ENCODE data around the gene ATOX1. TPM values are rescaled to one million over a fixed set of nuclear protein-coding genes. Genes with fewer than 3 reads are reported as not detected.
A peak's percentile ranks its signal among the peaks of the same experiment; 100 is the strongest.

Gene ATOX1
- polyA plus RNA-seq, 1 of the 3 experiments (the other 2 are of a cell fraction), result 497 TPM

- H3K36me3 ChIP-seq (replicated peaks in 1 of 2; ENCODE audit: control insufficient read depth in 1 of 2, insufficient read depth in 2 of 2, low read length in 1 of 2), result no peaks in the 10 kb centered on the region
- no peaks in the 10 kb centered on the region for H3K9me3 ChIP-seq
- H3K4me1 ChIP-seq (ENCODE audit: control insufficient read depth in 1 of 2, insufficient read depth in 2 of 2, low read depth in 1 of 2, low read length in 1 of 2), result peaks cover 10 to 39% of the 10 kb centered on the region in 2 experiments
- no peak overlapping the region for H3K4me3 ChIP-seq (ENCODE audit: low read depth in 2 of 2, low read length in 1 of 2)
- no peak for DNase-seq
- WGBS (ENCODE audit: low lambda C conversion rate), result 64% methylated on average over 20 of the region's 20 CpGs
- POLR2A ChIA-PET, result no interaction called here
- CTCF ChIA-PET, result interaction anchor here (0.6 to 4.1 kb wide), 6 partner anchors 10 to 849 kb away, joined by 3 to 20 read pairs (median 4); partner anchors contain the start of gene SPARC
- TF ChIP-seq EP300 (IDR thresholded peaks at IDR 0.05; ENCODE audit: borderline replicate concordance in 1 of 2, low read depth in 1 of 2, low read length in 1 of 2), result no peak
- TF ChIP-seq, protein P1, sequence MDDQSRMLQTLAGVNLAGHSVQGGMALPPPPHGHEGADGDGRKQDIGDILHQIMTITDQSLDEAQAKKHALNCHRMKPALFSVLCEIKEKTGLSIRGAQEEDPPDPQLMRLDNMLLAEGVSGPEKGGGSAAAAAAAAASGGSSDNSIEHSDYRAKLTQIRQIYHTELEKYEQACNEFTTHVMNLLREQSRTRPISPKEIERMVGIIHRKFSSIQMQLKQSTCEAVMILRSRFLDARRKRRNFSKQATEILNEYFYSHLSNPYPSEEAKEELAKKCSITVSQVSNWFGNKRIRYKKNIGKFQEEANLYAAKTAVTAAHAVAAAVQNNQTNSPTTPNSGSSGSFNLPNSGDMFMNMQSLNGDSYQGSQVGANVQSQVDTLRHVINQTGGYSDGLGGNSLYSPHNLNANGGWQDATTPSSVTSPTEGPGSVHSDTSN (IDR thresholded peaks at IDR 0.05), result peak; percentile 28; the same call in 1 of the 2 replicates
- no peaks in the 10 kb centered on the region for H3K27me3 ChIP-seq (ENCODE audit: insufficient read depth)
- H2AFZ ChIP-seq (ENCODE audit: low read depth), result peak overlapping the region; percentile 71
- H3K27ac ChIP-seq (ENCODE audit: low read depth in 2 of 2, low read length in 1 of 2), result peak overlapping the region; percentile 39 to 100; a peak in 3 of 4 replicates
- H4K20me1 ChIP-seq (ENCODE audit: insufficient read depth), result no peaks in the 10 kb centered on the region
- peak overlapping the region; percentile 27; the same call in 1 of the 2 replicates for H3K9ac ChIP-seq
- no peak overlapping the region for H3K4me2 ChIP-seq
- no peaks in the 10 kb centered on the region for H3K79me2 ChIP-seq (ENCODE audit: insufficient read depth)
- no peaks in the 10 kb centered on the region for H3K9me2 ChIP-seq
- H3F3A ChIP-seq (replicated peaks; ENCODE audit: insufficient read depth), result peaks cover 40% of the 10 kb centered on the region
These were observed 61.9 kb downstream of the ATOX1 start for GRCh38 chr5:151696470-151697061.

GRCh38 chr5:151695464-151695863 lies 63.0 kb downstream of the ATOX1 start:
- H3K9ac ChIP-seq, result no peak overlapping the region
- H3K79me2 ChIP-seq (ENCODE audit: insufficient read depth), result no peaks in the 10 kb centered on the region
- no peaks in the 10 kb centered on the region for H3K36me3 ChIP-seq (replicated peaks in 1 of 2; ENCODE audit: control insufficient read depth in 1 of 2, insufficient read depth in 2 of 2, low read length in 1 of 2)
- no peak overlapping the region for H3K4me3 ChIP-seq (ENCODE audit: low read depth in 2 of 2, low read length in 1 of 2)
- no peaks in the 10 kb centered on the region for H3K9me2 ChIP-seq
- 100% methylated on average over 1 of the region's 1 CpG for WGBS (ENCODE audit: low lambda C conversion rate)
- TF ChIP-seq SMC3 (IDR thresholded peaks at IDR 0.05; ENCODE audit: low read depth, low read length), result no peak
- TF ChIP-seq MAX (IDR thresholded peaks at IDR 0.05; ENCODE audit: low read depth), result no peak
- no peak for TF ChIP-seq NFIC (IDR thresholded peaks at IDR 0.05; ENCODE audit: borderline replicate concordance)
- TF ChIP-seq, protein P2, sequence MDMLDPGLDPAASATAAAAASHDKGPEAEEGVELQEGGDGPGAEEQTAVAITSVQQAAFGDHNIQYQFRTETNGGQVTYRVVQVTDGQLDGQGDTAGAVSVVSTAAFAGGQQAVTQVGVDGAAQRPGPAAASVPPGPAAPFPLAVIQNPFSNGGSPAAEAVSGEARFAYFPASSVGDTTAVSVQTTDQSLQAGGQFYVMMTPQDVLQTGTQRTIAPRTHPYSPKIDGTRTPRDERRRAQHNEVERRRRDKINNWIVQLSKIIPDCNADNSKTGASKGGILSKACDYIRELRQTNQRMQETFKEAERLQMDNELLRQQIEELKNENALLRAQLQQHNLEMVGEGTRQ (IDR thresholded peaks at IDR 0.05; ENCODE audit: borderline replicate concordance, low read depth, low read length), result no peak
- TF ChIP-seq, protein P1 (IDR thresholded peaks at IDR 0.05), result no peak
- TF ChIP-seq TEAD4 (IDR thresholded peaks at IDR 0.05; ENCODE audit: borderline replicate concordance, insufficient read depth), result no peak
- no peak for TF ChIP-seq ELF1 (IDR thresholded peaks at IDR 0.05)
- no peak for TF ChIP-seq FOXM1 (IDR thresholded peaks at IDR 0.05; ENCODE audit: low read depth)
- TF ChIP-seq MXI1 (IDR thresholded peaks at IDR 0.05; ENCODE audit: low read depth, low read length), result no peak
- no peak for TF ChIP-seq RAD21 (IDR thresholded peaks at IDR 0.05; ENCODE audit: low read length)
- TF ChIP-seq FOXJ3 (CRISPR knock-in tag; IDR thresholded peaks at IDR 0.05), result no peak
- no peak for TF ChIP-seq TCF12 (IDR thresholded peaks at IDR 0.05)
- no peak for TF ChIP-seq POLR2AphosphoS5 (IDR thresholded peaks at IDR 0.05; ENCODE audit: low read depth, low read length)
- no peak for TF ChIP-seq IRF3 (IDR thresholded peaks at IDR 0.05; ENCODE audit: low read depth, low read length)
- no peak overlapping the region for H2AFZ ChIP-seq (ENCODE audit: low read depth)
- H4K20me1 ChIP-seq (ENCODE audit: insufficient read depth), result no peaks in the 10 kb centered on the region
- CTCF ChIA-PET, result interaction anchor here (0.9 to 2.5 kb wide), 5 partner anchors 9 to 56 kb away, joined by 3 to 8 read pairs (median 3); partner anchors contain the start of gene SPARC
- no peak overlapping the region for H3K4me2 ChIP-seq
- H3K9me3 ChIP-seq, result no peaks in the 10 kb centered on the region
- H3K4me1 ChIP-seq (ENCODE audit: control insufficient read depth in 1 of 2, insufficient read depth in 2 of 2, low read depth in 1 of 2, low read length in 1 of 2), result peaks cover 8 to 39% of the 10 kb centered on the region in 2 experiments
- no peak for DNase-seq
- H3K27ac ChIP-seq (ENCODE audit: low read depth in 2 of 2, low read length in 1 of 2), result peak overlapping the region in 1 of 2 experiments; percentile 100; a peak in 1 of 4 replicates
- H3F3A ChIP-seq (replicated peaks; ENCODE audit: insufficient read depth), result peaks cover 36% of the 10 kb centered on the region
- no peaks in the 10 kb centered on the region for H3K27me3 ChIP-seq (ENCODE audit: insufficient read depth)
- POLR2A ChIA-PET, result no interaction called here

Measured in SK-N-SH (cell line).